ENCODE measurements around the gene DBN1. TPM values are rescaled to one million over a fixed set of nuclear protein-coding genes. Genes with fewer than 3 reads are reported as not detected.

DBN1 gene
- total and polyA plus RNA-seq, 2 donors (not counting 1 experiment from before 2014, with no cell fraction given) = 1.4 to 1.9 TPM

DNA sequence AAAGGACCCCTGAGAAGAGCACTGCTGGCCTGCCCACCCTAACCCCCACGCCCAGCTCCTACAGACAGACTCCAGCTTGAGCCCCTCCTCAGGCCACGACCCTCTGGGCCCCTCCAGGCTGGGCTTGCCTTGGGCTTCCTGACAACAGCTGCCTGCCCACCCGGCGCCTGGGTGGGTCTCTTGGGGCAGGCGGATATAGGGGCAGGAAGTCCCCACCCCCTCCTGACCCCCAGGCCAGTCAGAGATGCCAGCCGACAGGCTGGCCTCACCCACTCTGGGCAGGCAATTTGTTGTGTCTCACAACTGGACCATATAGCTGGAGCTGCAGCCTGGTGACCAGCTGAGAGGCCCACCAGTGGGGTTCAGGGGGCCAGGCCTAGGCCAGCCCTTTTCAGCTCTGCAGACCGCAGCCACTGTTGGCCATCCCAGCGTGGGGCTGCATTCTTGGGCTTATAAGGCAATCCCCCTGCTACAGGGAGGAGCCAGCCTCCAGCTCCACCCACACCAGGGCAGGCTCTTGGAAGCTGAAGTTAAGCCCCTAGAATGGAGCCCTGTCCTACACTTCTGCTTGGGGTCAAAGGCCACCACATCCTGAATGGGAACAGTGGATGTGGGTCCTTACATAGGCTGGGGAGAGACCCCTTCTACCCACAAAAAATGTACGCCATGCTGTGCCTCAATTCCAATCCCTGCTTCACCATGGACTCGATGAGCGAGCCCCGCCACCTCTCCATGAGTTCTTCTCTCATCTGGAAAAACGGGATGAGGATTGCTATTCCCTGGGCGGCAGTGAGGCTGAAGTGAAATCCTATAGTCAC, 22.0 kb upstream of the DBN1 start:
- no peak for DNase-seq
- H3K4me3 ChIP-seq (ENCODE audit: control extremely low read depth in 1 of 5, extremely low read depth in 1 of 5, insufficient read depth in 1 of 5, low read depth in 2 of 5, low read length in 4 of 5) = no peak overlapping the region
- peaks cover 0 to 10% (median 4%) of the 10 kb centered on the region in 4 experiments for H3K27me3 ChIP-seq (replicated peaks in 1 of 4; ENCODE audit: control extremely low read depth in 1 of 4, control insufficient read depth in 3 of 4, insufficient read depth in 4 of 4, low read length in 3 of 4)
- no peak overlapping the region for H2AFZ ChIP-seq (ENCODE audit: insufficient read depth, low read depth, low read length, poor library complexity, severe bottlenecking)
- peak overlapping the region; percentile 29 to 63 for H3K27ac ChIP-seq (ENCODE audit: low read length in 2 of 2)
- H3K4me1 ChIP-seq (ENCODE audit: control insufficient read depth in 2 of 2, insufficient read depth in 2 of 2, low read length in 2 of 2) = peaks cover 38 to 52% of the 10 kb centered on the region in 2 donors
- peak overlapping the region; percentile 37 for H3K27ac Mint-ChIP-seq
- whole genome bisulfite sequencing (ENCODE audit: insufficient coverage) = 72% methylated on average over 14 of the region's 14 CpGs
- no peaks in the 10 kb centered on the region for H3K36me3 ChIP-seq (replicated peaks in 1 of 2; ENCODE audit: control extremely low read depth in 1 of 2, control insufficient read depth in 1 of 2, extremely low read depth in 1 of 2, insufficient read depth in 2 of 2, low read length in 1 of 2)
- peaks cover 3% of the 10 kb centered on the region for H3K27me3 Mint-ChIP-seq
- H3K4me3 Mint-ChIP-seq = peak overlapping the region; percentile 67
- H3K9me3 Mint-ChIP-seq (ENCODE audit: insufficient read depth) = no peaks in the 10 kb centered on the region
- intact Hi-C loops (cut with micrococcal nuclease) = no loop called here
- peaks cover 9% of the 10 kb centered on the region for H3K79me2 ChIP-seq (ENCODE audit: control insufficient read depth, insufficient read depth, low read length)
- ChIA-PET CTCF (interaction anchor here (0.9 to 2.5 kb wide), 6 partner anchors 13 to 105 kb away, joined by 3 to 11 read pairs (median 4); no protein-coding TSS in a partner anchor), POLR2A (interaction anchor here (1.1 kb wide), 2 partner anchors 39 to 40 kb away, joined by 3 read pairs; no protein-coding TSS in a partner anchor)
- peaks cover 57% of the 10 kb centered on the region for H3K4me1 Mint-ChIP-seq
- no peak overlapping the region for H3K9ac ChIP-seq (ENCODE audit: low read length)
- peaks cover 0 to 10% (median 0%) of the 10 kb centered on the region in 3 donors for H3K9me3 ChIP-seq (ENCODE audit: control extremely low read depth in 1 of 3, control insufficient read depth in 2 of 3, insufficient read depth in 1 of 3, low read length in 2 of 3)
- H4K20me1 ChIP-seq (ENCODE audit: control insufficient read depth, insufficient read depth, low read length, poor library complexity, severe bottlenecking) = peaks cover 10% of the 10 kb centered on the region
- no peak for ATAC-seq (ENCODE audit: low read depth)
- TF ChIP-seq EZH2 (IDR thresholded peaks at IDR 0.05; ENCODE audit: borderline replicate concordance, insufficient read depth, low read depth, low read length, poor library complexity, severe bottlenecking) = no peak
- TF ChIP-seq, protein P1, sequence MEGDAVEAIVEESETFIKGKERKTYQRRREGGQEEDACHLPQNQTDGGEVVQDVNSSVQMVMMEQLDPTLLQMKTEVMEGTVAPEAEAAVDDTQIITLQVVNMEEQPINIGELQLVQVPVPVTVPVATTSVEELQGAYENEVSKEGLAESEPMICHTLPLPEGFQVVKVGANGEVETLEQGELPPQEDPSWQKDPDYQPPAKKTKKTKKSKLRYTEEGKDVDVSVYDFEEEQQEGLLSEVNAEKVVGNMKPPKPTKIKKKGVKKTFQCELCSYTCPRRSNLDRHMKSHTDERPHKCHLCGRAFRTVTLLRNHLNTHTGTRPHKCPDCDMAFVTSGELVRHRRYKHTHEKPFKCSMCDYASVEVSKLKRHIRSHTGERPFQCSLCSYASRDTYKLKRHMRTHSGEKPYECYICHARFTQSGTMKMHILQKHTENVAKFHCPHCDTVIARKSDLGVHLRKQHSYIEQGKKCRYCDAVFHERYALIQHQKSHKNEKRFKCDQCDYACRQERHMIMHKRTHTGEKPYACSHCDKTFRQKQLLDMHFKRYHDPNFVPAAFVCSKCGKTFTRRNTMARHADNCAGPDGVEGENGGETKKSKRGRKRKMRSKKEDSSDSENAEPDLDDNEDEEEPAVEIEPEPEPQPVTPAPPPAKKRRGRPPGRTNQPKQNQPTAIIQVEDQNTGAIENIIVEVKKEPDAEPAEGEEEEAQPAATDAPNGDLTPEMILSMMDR (IDR thresholded peaks at IDR 0.05) = no peak
- peak overlapping the region; percentile 81 for H3K4me2 ChIP-seq (replicated peaks; ENCODE audit: low read depth, low read length, poor library complexity, severe bottlenecking)

Data from B cell (primary cell).